Sigmoid colon (tissue), 7 donors: ENCODE measurements around the gene ARHGEF1. TPM values are rescaled to one million over a fixed set of nuclear protein-coding genes. Genes with fewer than 3 reads are reported as not detected.
"Not testable (repeated sequence)": the region's sequence is repeated elsewhere in the genome, so short reads cannot be mapped to it uniquely, and the experiment has no call there.

ENCODE experiments used
- DNase-seq: peaks from one replicate; pipeline ENCODE4 v3.0.0-alpha.2; 2019
- H3K27ac ChIP-seq, 4 donors: fragments of 200-600 bp; sonication (generic); one replicate each; pipeline ENCODE4 v1.5.1; 2016 to 2019; ENCODE audit warnings: mild to moderate bottlenecking in 1 of 4
- H3K27me3 ChIP-seq, 3 donors: fragments of 200-600 bp; sonication (generic); one replicate each; pipeline ENCODE4 v1.5.1; 2019; ENCODE audit warnings: mild to moderate bottlenecking in 1 of 3
- H3K36me3 ChIP-seq, 4 donors: fragments of 200-600 bp; sonication (generic); one replicate each; pipeline ENCODE4 v1.5.1; 2016 to 2019
- H3K4me1 ChIP-seq, 4 donors: fragments of 200-600 bp; sonication (generic); one replicate each; pipeline ENCODE4 v1.5.1; 2017 to 2019
- H3K4me3 ChIP-seq, 4 donors: fragments of 200-600 bp; sonication (generic); one replicate each; pipeline ENCODE4 v1.5.1; 2017 to 2019; ENCODE audit warnings: mild to moderate bottlenecking in 2 of 4, moderate library complexity in 1 of 4
- H3K9me3 ChIP-seq, 4 donors: fragments of 200-600 bp in 3 of 4; sonication (generic) in 3 of 4; one replicate each; pipeline versions ENCODE4 v1.5.1 to v1.6.1; 2013 to 2019
- EP300 ChIP-seq, 4 donors: sonication (generic); formaldehyde crosslinking; IDR thresholded peaks; one replicate each; pipeline ENCODE4 v1.6.1; 2017; ENCODE audit warnings: antibody characterized with exemption in 4 of 4
- POLR2A ChIP-seq, 2 donors: fragments of 450-650 bp; IDR thresholded peaks; one replicate each; pipeline ENCODE4 v1.6.1; 2016; ENCODE audit warnings: antibody characterized with exemption in 2 of 2, mild to moderate bottlenecking in 2 of 2, moderate library complexity in 2 of 2
- POLR2AphosphoS5 ChIP-seq, 4 donors: sonication (generic); formaldehyde crosslinking; IDR thresholded peaks; one replicate each; pipeline ENCODE4 v1.6.1; 2017; ENCODE audit warnings: antibody characterized with exemption in 4 of 4
- WGBS, 2 donors: extraction: QIAGEN DNeasy Blood & Tissue Kit; methylation state at CpG; one replicate each; pipeline ENCODE4 v1.1.7; 2013; 5-methylcytosine and 5-hydroxymethylcytosine counted together
- intact Hi-C: fragments of 100-400 bp; cut with DNase I; formaldehyde crosslinking; loops from one replicate; pipeline ENCODE4 v1.15.1; 2023
- polyA plus RNA-seq, 3 donors: library from polyadenylated mRNA; stranded (reverse); fragments of 200-250 nt; gene quantifications; one replicate each; pipeline ENCODE4 v1.2.3, GENCODE V29; 2013
- total RNA-seq, 4 donors: library from RNA; depleted of rRNA; stranded (reverse); fragments of >200 nt; gene quantifications; one replicate each; pipeline ENCODE4 v1.1.0, GENCODE V29; 2016
- TF ChIP-seq, protein P1 (sequence below), 4 experiments: fragments of 450-650 bp in 3 of 4; fragments of 200-600 bp in 1 of 4; IDR thresholded peaks; one replicate each; pipeline ENCODE4 v1.5.1; 2016 to 2019; ENCODE audit warnings: antibody characterized with exemption in 4 of 4, mild to moderate bottlenecking in 3 of 4, moderate library complexity in 2 of 4
- donor health status: healthy with polysubstance abuse.
- donor health status: Bipolar disorder and iron deficiency.
- donor health status: healthy.

The ARHGEF1 gene
- total and polyA plus RNA-seq, 7 donors = 30.5 to 151 (median 36.7) TPM

DNA sequence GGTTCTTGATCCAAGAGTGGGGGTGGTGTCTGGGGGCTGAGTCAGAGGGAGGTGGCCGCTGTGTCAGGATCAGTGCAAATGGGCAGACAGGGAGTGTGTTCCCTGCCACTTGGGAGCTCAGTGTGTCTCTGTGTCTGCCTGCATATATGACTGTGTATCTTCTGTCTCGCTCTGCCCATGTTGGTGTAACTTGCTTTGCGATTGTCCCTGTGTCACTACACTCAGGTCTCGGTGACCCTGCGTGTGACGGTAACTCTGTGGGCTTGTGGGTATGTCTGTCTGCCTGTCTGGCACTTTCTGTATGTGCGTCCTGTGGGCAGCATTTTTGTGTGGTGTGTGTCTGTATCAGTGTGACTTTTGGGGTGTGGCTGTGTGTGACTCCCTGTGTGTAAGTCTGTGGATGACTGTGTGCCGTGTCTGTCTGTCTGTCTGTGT, 53.4 kb downstream of the ARHGEF1 start:
- Histone ChIP-seq H3K4me1 (peaks cover 0 to 21% (median 19%) of the 10 kb centered on the region in 4 donors), H3K9me3 (no peaks in the 10 kb centered on the region), H3K27me3 (peaks cover 32 to 93% (median 67%) of the 10 kb centered on the region in 3 donors), H3K27ac (no peak overlapping the region), H3K4me3 (no peak overlapping the region), H3K36me3 (no peaks in the 10 kb centered on the region)
- TF ChIP-seq POLR2A (IDR thresholded peaks at IDR 0.05) (no peak), EP300 (IDR thresholded peaks at IDR 0.05) (no peak), POLR2AphosphoS5 (IDR thresholded peaks at IDR 0.05) (no peak)
- TF ChIP-seq, protein P1, sequence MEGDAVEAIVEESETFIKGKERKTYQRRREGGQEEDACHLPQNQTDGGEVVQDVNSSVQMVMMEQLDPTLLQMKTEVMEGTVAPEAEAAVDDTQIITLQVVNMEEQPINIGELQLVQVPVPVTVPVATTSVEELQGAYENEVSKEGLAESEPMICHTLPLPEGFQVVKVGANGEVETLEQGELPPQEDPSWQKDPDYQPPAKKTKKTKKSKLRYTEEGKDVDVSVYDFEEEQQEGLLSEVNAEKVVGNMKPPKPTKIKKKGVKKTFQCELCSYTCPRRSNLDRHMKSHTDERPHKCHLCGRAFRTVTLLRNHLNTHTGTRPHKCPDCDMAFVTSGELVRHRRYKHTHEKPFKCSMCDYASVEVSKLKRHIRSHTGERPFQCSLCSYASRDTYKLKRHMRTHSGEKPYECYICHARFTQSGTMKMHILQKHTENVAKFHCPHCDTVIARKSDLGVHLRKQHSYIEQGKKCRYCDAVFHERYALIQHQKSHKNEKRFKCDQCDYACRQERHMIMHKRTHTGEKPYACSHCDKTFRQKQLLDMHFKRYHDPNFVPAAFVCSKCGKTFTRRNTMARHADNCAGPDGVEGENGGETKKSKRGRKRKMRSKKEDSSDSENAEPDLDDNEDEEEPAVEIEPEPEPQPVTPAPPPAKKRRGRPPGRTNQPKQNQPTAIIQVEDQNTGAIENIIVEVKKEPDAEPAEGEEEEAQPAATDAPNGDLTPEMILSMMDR (IDR thresholded peaks at IDR 0.05) = no peak
- no peak for DNase-seq
- 72 to 77% methylated on average over 8 of the region's 8 CpGs for WGBS, 2 donors
- intact Hi-C loops = no loop called here

DNA sequence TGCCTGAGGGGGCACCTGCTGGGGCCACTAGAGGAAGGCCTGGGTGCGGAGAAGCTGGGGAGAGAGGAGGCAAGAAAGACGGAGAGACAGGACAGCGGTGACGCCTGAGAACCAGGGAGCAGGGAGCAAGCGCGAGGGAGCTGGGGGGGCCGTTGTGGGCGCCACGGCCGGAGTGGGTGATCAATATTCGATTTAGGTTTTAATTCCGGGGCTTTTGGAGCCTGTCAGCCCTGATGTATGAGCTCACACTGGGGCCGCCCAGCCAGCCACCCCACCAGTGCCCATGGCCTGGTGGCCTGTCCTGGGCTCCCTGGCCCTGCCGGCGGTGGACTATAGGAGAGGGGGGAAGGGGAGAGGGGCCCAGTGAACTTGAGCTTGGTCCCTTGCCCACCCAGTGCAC, 54.0 kb downstream of the ARHGEF1 start:
- H3K27me3 ChIP-seq = peaks cover 32 to 93% (median 67%) of the 10 kb centered on the region in 3 donors
- no peak overlapping the region for H3K27ac ChIP-seq
- 84 to 86% methylated on average over 15 of the region's 15 CpGs for WGBS, 2 donors
- no peak for TF ChIP-seq POLR2A (IDR thresholded peaks at IDR 0.05)
- TF ChIP-seq, protein P1 (IDR thresholded peaks at IDR 0.05) = no peak
- no peak for TF ChIP-seq EP300 (IDR thresholded peaks at IDR 0.05)
- no peak for TF ChIP-seq POLR2AphosphoS5 (IDR thresholded peaks at IDR 0.05)
- intact Hi-C loops = no loop called here
- no peak for DNase-seq
- peaks cover 0 to 21% (median 20%) of the 10 kb centered on the region in 4 donors for H3K4me1 ChIP-seq
- no peaks in the 10 kb centered on the region for H3K36me3 ChIP-seq
- no peaks in the 10 kb centered on the region for H3K9me3 ChIP-seq
- H3K4me3 ChIP-seq = no peak overlapping the region

DNA sequence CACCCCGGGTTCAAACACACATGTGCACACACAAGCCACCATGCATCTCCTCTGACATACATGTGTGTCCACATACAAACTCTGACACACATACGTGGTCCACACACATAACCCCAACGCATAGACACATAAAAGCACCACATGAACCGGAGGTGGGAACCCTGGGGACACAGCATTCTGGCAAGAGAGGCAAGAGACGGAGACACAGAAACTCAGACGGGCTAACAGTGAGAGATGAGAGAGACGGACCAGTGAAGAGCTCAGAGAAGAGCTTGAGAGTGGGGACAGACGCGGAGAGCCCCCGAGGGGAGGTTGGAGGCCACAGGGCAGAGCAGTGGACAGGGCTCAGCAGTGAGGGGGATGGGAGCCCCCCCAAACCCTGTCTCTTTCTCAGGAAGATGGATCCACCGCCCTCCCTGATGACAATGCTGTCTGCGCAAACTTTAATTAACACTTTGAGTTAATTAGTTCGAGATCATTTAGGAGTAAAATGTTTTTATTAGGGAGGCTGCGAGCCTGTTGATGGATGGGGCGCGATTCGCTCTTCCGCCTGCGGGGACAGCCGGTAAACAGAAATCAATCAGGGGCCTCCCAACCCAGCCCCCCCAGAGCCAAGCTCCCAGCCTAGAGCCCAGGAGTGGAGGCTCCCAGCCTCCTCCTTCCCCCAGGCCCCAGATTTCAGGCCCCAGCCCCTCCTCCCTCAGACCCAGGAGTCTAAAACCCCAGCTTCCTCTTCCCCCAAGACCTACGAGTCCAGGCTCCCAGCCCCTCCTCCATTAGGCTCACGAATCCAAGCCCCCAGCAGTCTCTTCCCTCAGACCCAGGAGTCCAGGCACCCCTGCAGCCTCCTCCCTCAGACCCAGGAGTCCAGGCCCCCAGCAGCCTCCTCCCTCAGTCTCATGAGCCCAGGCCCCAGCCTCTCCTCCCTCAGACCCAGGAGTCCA, 54.8 kb downstream of the ARHGEF1 start:
- no peak for DNase-seq
- WGBS, 2 donors = 59 to 73% methylated on average over 22 of the region's 22 CpGs
- Histone ChIP-seq H3K27ac (no peak overlapping the region), H3K27me3 (peaks cover 29 to 91% (median 64%) of the 10 kb centered on the region in 3 donors), H3K36me3 (no peaks in the 10 kb centered on the region), H3K4me3 (no peak overlapping the region), H3K9me3 (no peaks in the 10 kb centered on the region), H3K4me1 (peaks cover 0 to 21% (median 19%) of the 10 kb centered on the region in 4 donors)
- TF ChIP-seq POLR2AphosphoS5 (IDR thresholded peaks at IDR 0.05) (no peak), POLR2A (IDR thresholded peaks at IDR 0.05) (no peak), EP300 (IDR thresholded peaks at IDR 0.05) (no peak)
- TF ChIP-seq, protein P1 (IDR thresholded peaks at IDR 0.05) = no peak
- intact Hi-C loops = no loop called here

- H3K4me3 ChIP-seq, H3K9me3 ChIP-seq, intact Hi-C loops, H3K27ac ChIP-seq, DNase-seq, H3K36me3 ChIP-seq: not testable (repeated sequence)
- peaks cover 0 to 19% (median 16%) of the 10 kb centered on the region in 4 donors for H3K4me1 ChIP-seq
- peaks cover 26 to 91% (median 68%) of the 10 kb centered on the region in 3 donors for H3K27me3 ChIP-seq
These were observed 56.2 kb downstream of the ARHGEF1 start for GRCh38 chr19:41939209-41939608.
